ENCODE measurements around the gene TRMT1. TPM values are rescaled to one million over a fixed set of nuclear protein-coding genes. Genes with fewer than 3 reads are reported as not detected.

TRMT1 gene
- total and polyA plus RNA-seq, 2 of the 8 experiments (the other 6 are each of a cell fraction or from before 2014, with no cell fraction given), result 77.4 to 99.3 TPM

- no peaks in the 10 kb centered on the region for H3K79me1 ChIP-seq (ENCODE audit: low read depth, low read length)
- H2BK120ac ChIP-seq (replicated peaks; ENCODE audit: low read depth, low read length), result no peak overlapping the region
- no peak overlapping the region for H2BK12ac ChIP-seq (ENCODE audit: low read depth, low read length)
- H3K9me3 ChIP-seq (ENCODE audit: insufficient read depth in 2 of 2, low read depth in 1 of 2, low read length in 1 of 2), result no peaks in the 10 kb centered on the region
- DNase-seq (ENCODE audit: low read depth in 1 of 2, low spot score in 2 of 2), result no peak
- H3K36me3 ChIP-seq (ENCODE audit: control insufficient read depth in 2 of 4, insufficient read depth in 4 of 4, low read length in 3 of 4), result no peaks in the 10 kb centered on the region
- H3K18ac ChIP-seq (ENCODE audit: extremely low read depth, low read length), result no peak overlapping the region
- no peak for FAIRE-seq
- H2AK5ac ChIP-seq (ENCODE audit: low read depth, low read length), result peak overlapping the region; percentile 55; the same call in 1 of the 2 replicates
- H4K20me1 ChIP-seq (replicated peaks in 1 of 2; ENCODE audit: control insufficient read depth in 1 of 2, insufficient read depth in 2 of 2, low read length in 2 of 2), result peaks cover 0 to 2% of the 10 kb centered on the region in 2 experiments
- ChIA-PET POLR2A (ENCODE audit: partially characterized antibody) (interaction anchor here (0.9 to 2.1 kb wide), 6 partner anchors 11 to 114 kb away, joined by 3 to 7 read pairs (median 4); no protein-coding TSS in a partner anchor), CTCF (ENCODE audit: partially characterized antibody) (interaction anchor here (0.7 to 48.8 kb wide), 14 partner anchors 12 to 378 kb away, joined by 3 to 1145 read pairs (median 8); partner anchors contain the start of gene GCDH)
- H3K27ac ChIP-seq (ENCODE audit: low read depth, low read length), result no peak overlapping the region
- H3K4me2 ChIP-seq (ENCODE audit: insufficient read depth in 1 of 2, low read depth in 2 of 2, low read length in 2 of 2), result no peak overlapping the region; a peak in 1 of 4 replicates
- peak overlapping the region; percentile 3 for H4K91ac ChIP-seq (replicated peaks; ENCODE audit: insufficient read length, low read length)
- H3K23ac ChIP-seq (ENCODE audit: insufficient read length), result no peak overlapping the region
- peak overlapping the region; percentile 81; the same call in 1 of the 2 replicates for H2BK15ac ChIP-seq (ENCODE audit: low read length)
- H3K79me2 ChIP-seq (ENCODE audit: control insufficient read depth in 1 of 2, insufficient read depth in 2 of 2, low read length in 2 of 2), result no peaks in the 10 kb centered on the region
- no peak overlapping the region for H2BK5ac ChIP-seq (ENCODE audit: low read depth, low read length)
- H3K9ac ChIP-seq (replicated peaks in 1 of 4; ENCODE audit: extremely low read depth in 1 of 4, low read depth in 3 of 4, low read length in 3 of 4), result no peak overlapping the region
- H3K4ac ChIP-seq (replicated peaks; ENCODE audit: insufficient read length, low read depth, low read length), result no peak overlapping the region
- H2BK20ac ChIP-seq (ENCODE audit: low read length), result no peak overlapping the region
- H3K56ac ChIP-seq (replicated peaks; ENCODE audit: insufficient read length, low read depth, low read length), result no peak overlapping the region
- 79% methylated on average over 7 of the region's 10 CpGs; no CpG with 5 or more reads in 1 of the 2 experiments for WGBS, 2 experiments (ENCODE audit: extremely low coverage in 1 of 2, insufficient coverage in 1 of 2, insufficient read length in 1 of 2, insufficient replicate concordance in 2 of 2, low coverage in 1 of 2, low lambda C conversion rate in 2 of 2, missing lambda C conversion rate in 1 of 2)
- H3K23me2 ChIP-seq (ENCODE audit: low read depth, low read length), result peaks cover 3% of the 10 kb centered on the region; the same call in 1 of the 2 replicates
- no peak overlapping the region for H3K4me3 ChIP-seq (ENCODE audit: extremely low read depth in 1 of 4, insufficient read depth in 2 of 4, low read depth in 3 of 4, low read length in 4 of 4)
- H4K5ac ChIP-seq (ENCODE audit: insufficient read length, low read depth, low read length), result no peak overlapping the region
- peaks cover 2 to 45% (median 21%) of the 10 kb centered on the region in 4 experiments for H3K27me3 ChIP-seq (replicated peaks in 1 of 4; ENCODE audit: control insufficient read depth in 3 of 4, extremely low read depth in 1 of 4, insufficient read depth in 3 of 4, low read length in 3 of 4)
- TF ChIP-seq SP4 (IDR thresholded peaks at IDR 0.05; ENCODE audit: low read length) (no peak), TAF1 (IDR thresholded peaks at IDR 0.05; ENCODE audit: low read depth, low read length) (no peak), EGR1 (IDR thresholded peaks at IDR 0.05; ENCODE audit: borderline replicate concordance, low read depth, low read length) (no peak), POU5F1 (IDR thresholded peaks at IDR 0.05; ENCODE audit: low read depth, low read length) (no peak), YY1 (IDR thresholded peaks at IDR 0.05; ENCODE audit: low read depth, low read length) (no peak), BCL11A (IDR thresholded peaks at IDR 0.05; ENCODE audit: low read depth in 2 of 2, low read length in 2 of 2) (no peak), POLR2AphosphoS5 (IDR thresholded peaks at IDR 0.05; ENCODE audit: low read depth, low read length) (no peak), MAFK (IDR thresholded peaks at IDR 0.05; ENCODE audit: low read depth, low read length) (no peak), RAD21 (IDR thresholded peaks at IDR 0.05 in 1 of 2, conservative IDR thresholded peaks at IDR 0.05 in 1 of 2; ENCODE audit: low read depth in 2 of 2, low read length in 2 of 2) (no peak), CTBP2 (IDR thresholded peaks at IDR 0.05; ENCODE audit: borderline replicate concordance, insufficient read depth, insufficient read length, low read length) (no peak)
- H4K8ac ChIP-seq (ENCODE audit: extremely low read depth, insufficient read depth, low read length), result no peak overlapping the region
- no peak overlapping the region for H2AFZ ChIP-seq (ENCODE audit: low read length)
- H3K14ac ChIP-seq (ENCODE audit: insufficient read length), result no peak overlapping the region
- H3K4me1 ChIP-seq (replicated peaks in 1 of 4; ENCODE audit: control insufficient read depth in 3 of 4, insufficient read depth in 4 of 4, low read length in 3 of 4), result peaks cover 0 to 15% (median 13%) of the 10 kb centered on the region in 4 experiments; a peak in 5 of 7 replicates
These were observed 25.9 kb downstream of the TRMT1 start for GRCh38 chr19:13090511-13091231.

Measured in H1 (cell line).